NCI-H2196 treated with DMSO at 0.1 percent for 48 hours (cell line): Measurements from ENCODE around the gene DMBX1.

Source experiments
- DNase-seq: peaks from one replicate; lab custom pipeline; 2025; ENCODE audit not compliant: unreplicated experiment; lab: John Stamatoyannopoulos, UW

Gene DMBX1

GRCh38 chr1:46489638-46490405 is at the start of gene DMBX1:
DMBX1 (plus strand) TSS chr1:46489836; CDS start chr1:46507011, 17,175 bp downstream.
- peak; percentile 25 for DNase-seq

DNA sequence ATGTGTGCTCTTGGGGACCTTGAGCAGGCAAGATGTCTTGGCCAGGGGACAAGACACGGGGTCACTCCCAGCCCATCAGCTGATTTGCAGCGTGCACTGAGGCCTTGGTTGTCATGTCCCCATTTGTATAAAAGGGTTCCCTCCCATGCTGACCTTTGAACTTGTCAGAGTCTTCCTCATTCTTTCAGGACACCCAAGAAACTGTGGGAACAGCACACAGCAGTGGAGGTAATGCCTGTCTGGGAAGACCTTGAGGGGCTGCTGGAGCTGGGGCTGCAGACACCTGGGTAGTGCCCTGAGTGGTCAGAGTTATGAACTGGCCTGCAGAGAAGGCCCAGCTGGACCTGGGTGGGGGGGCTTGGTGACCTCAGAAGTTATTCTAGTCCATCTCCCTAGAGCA is 49.2 kb upstream of the DMBX1 start:
- DNase-seq = no peak

DNA sequence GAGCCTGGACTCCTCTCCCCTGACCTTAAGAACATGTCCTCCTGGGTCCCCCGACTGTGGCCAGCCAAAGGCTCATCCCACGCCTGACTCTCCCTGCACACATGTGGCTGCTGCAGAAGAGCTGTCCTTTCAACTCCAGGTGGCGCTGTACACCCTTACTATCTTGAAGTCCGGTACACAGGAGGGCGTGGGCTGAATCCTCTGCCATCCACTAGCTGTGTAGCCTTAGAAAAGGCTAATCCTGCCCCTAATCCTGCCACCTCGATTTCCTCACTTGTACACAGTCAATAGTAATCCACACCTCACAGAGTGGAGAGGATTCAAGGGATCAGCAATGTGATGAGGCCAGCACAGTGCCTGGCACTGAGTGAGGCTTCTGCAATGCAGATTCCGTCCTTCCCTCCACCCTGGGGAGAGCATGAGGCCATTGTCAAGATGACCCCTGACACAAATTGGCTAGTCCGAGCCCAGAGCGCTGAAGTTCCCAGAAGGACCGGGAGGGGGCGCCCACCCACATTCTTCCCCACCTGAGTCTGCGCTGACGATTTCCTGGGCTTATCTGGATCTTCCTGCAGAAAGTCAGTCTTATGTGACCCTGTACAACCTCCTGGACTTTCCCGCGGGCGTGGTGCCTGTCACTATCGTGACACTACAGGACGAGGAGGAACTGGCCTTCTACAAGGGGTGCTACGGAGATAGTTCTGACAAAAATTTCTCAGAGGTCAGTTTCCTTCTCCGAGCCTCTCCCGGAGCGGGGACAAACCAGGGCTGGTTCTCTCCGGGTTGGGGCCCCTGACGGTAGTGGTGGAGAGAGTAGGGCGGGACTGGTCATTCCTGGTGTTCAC is 47.1 kb upstream of the DMBX1 start:
- DNase-seq = peak; percentile 31

- DNase-seq = no peak
Measured at GRCh38 chr1:46444466-46444865, 45.2 kb upstream of the DMBX1 start.

DNA sequence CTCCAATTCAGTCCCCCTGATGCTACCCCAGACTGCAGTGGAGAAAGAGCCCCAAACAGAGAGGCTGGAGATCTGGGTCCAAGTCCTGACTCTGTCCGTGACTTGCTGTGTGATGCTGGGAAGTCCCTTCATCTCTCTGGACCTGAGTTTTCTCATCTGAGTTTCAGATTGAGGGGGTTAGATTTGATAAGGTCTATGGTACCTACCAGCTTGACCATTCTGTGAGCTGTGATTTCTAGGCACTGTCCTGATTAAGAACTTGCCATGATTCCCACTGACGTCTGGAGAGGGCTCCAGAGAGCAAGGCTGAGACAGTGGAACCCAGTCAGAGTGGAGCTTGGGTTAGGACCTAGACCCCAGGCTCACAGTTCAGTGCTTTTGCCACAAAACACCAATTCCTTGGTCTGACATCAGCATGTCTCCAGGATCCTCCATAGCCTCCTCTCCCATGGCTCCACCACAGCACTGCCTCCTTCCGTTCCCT is 43.8 kb upstream of the DMBX1 start:
- no peak for DNase-seq

- peak; percentile 24 for DNase-seq
Measured at GRCh38 chr1:46446646-46447498, 42.8 kb upstream of the DMBX1 start.

- no peak for DNase-seq
Measured at GRCh38 chr1:46447499-46448108, 42.0 kb upstream of the DMBX1 start.

- DNase-seq = no peak
Measured at GRCh38 chr1:46448109-46448911, 41.3 kb upstream of the DMBX1 start.

DNA sequence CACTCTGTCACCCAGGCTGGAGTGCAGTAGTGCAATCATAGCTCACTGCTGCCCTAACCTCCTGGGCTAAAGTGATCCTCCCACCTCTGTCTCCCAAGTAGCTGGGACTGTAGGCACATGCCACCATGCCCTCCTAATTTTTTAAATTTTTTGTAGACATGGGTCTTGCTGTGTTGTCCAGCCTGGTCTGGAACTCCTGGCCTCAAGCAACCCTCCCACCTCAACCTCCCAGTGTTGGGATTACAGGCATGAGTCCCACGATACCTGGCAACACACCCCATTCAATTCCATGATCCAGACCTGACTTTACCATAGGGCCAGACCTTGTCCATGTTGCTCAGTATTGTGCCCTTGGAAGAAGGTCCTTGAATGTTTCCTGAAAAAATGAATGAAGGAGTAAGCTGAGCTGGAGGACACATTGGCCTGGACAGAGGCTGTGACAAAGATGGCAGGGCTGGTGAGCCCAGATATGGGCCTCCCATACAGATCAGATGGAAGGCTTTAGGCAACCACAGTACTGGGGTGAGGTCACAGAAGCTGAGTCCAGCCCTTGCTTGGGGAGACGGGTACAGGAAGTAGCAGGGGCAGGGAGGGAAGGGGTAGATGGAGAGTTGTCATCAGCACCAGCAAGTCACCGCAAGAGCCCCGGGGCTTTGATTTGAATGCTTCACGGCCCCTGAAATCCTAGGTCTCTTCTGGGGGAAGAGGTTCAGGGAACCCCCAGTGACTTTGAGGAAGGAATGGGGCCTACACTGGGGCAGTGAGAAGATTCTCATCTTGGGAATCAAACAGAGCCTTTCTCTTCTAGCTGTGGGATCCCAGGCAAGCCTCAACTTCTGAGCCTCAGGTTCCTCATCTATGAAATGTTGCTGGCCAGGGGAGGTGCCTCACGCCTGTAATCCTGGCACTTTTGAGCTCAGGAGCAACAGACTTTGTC is 40.1 kb upstream of the DMBX1 start:
- no peak for DNase-seq

DNA sequence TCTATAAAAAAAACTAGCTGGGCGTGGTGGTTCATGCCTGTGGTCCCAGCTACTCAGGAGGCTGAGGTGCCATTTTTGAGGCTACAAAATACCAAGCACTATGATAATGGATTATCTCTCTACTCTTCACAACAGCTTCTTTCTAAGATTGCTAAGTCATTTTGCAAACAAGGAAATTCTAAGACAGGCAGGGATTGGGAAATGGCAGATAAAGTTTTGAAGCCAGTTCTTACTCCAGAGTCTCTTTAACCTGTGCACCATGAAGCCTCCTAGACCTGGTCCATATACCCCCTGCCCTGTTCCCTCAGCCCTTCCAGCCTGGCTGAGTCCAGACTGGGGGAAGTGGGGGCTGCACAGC is 39.5 kb upstream of the DMBX1 start:
- no peak for DNase-seq

DNA sequence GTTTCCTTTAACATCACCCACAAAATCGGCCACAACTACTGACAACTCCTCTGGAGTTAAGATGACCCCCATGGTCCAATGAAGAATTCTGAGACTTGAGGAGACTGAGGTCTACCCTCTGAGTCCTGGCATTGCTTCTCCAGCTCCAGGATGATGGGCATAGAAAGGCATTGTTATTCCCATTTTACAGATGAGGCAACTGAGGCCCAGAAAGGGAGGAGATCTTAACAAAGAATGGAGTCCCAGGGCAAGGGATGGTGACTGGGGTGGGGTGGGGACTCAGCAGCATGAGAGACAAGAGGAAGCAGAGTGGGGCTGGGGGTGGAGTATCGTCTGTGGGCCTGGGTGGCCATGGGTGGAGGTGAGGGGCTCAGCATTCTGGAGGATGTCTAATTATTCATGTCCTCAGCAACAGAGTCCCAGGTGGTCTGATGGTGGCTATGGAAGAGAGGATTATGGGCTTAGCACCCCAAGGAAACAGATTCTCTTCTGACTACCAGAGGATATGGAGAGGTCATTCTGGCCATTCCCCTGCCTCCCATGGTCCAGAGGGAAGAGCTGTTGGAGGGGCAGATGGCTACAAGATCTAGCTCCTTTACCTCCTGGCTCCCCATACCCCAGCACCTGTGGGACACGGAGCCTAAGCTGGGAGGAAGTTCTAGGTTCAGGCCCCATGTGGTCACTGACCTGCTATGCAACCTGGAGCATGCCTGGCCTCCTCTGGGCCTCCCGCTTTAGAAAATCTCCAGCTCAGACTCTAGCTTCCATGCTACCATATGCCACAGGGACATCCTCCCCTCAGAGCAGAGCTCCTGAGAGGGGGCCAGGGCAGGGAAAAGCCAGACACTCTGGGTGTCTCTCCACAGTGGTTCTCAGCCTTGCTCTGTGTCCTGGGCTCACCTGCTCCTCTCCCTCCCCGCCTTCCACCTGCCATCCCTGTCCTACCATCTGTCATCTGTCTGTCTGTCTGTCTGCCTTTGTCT is 37.4 kb upstream of the DMBX1 start:
- DNase-seq = no peak

DNA sequence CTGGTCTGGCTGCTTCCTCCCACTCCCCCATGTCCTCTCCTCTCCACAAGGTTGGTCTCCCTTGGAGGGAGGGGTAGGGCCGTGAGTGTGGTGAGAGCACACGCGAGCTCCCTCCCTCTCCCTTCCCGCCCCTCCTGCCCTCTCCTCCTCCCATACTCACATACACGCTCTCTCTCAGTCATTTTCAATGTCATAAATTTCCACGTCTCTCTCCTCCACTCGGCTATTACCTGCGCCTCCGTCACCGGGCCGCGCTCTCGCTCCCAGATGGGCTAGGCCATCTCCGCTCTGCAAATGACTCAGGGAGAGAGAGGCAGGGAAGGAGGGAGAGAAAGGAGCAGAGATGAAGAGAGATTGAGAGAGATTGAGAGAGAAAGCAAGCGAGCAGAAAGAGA is 36.7 kb upstream of the DMBX1 start:
- no peak for DNase-seq

DNA sequence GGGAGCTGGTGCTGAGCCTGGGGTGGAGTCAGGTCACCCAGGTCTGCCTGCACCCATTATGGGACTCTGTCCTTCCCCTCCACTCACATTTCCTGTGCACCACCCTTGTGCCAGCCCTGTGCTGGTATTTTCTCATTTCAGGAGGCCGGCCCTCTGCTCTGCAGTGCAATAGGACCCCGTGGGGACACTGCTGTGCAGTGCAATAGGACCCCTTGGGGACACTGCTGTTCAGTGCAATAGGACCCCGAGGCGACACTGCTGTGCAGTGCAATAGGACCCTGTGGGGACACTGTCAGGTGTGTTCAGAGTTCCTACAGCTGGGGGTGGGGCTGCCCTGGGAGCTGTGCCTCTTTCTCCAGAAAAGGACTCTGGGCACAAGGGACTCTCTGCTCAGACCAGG is 36.2 kb upstream of the DMBX1 start:
- DNase-seq = no peak

- no peak for DNase-seq
Measured at GRCh38 chr1:46455951-46456350, 33.7 kb upstream of the DMBX1 start.

DNA sequence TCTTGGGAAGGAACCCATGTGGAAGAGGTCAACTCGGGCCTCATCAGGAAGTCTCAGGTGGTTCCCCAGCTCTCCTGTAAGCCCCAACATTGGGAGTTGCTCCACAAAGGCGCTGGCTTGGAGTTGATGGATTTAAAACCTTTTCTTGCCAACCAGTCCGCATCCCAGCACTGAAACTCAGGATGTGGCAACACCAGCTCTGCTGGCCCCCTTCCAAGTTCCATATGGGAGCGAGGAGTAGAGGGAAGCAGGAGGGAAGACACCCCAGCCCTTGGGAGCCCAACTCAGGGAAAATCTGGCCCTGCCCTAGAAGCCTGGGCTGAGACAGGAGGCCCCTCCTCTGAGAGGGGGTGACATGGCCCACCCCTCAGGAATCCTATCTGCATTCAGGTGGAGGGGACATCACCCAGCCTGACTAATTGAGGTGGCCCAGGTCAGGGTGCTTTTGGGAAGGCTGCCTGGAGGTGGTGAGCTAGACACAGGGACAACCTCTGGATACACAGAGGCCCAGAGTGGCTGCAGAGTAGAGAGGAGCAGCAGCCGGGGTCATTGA is 33.1 kb upstream of the DMBX1 start:
- DNase-seq = no peak

GRCh38 chr1:46457178-46457577 is 32.5 kb upstream of the DMBX1 start:
- no peak for DNase-seq

- DNase-seq = no peak
Measured at GRCh38 chr1:46458190-46458589, 31.4 kb upstream of the DMBX1 start.
